Stimulated activated CD4-positive, alpha-beta T cell treated with anti-CD3 and anti-CD28 coated beads, Interleukin-12 subunit alpha, Interleukin-12 subunit beta, amount 100 ng/mL, for 48 hours (primary cell): ENCODE results near the gene SLC13A3.

Experiments used
- DNase-seq, 3 donors: peaks; one replicate each; pipeline ENCODE4 v3.0.0-alpha.2; 2020; ENCODE audit warnings: low read depth in 2 of 3, low spot score in 1 of 3

SLC13A3 gene

DNA sequence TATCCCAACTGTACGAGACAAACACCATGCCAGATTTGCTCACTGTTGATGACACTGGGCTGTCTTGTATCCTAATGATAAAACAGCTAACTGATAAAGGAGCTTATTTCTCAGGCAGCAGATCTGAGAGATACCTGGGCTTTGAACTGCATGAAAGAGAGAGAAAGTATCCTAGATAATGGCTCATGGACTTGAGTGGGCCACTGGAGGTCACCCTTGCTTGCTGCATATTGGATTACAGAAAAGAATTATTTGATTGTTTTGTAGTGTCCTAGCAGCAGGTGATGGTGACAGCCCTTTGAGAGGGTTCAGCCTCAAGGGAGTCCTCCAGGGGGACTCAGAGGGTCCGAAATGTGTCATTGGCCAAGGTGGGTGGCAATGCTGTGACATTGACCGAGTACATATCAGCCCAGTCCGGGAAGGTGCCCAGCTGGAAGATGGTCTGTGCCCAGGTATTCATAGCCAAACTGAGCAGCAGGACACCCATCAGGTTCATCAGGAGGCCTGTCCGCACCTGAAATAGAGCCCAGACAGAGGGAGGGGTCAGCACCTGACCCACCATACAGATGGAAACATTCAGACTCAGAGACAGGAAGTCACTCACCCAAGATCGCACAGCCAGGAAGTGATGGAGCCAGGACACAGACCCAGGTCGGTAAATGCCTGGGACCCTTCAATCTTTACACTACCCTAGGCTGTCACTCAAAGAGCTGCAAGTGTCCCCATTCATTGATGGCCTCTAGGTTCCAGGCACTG, 91.4 kb downstream of the SLC13A3 start:
- DNase-seq: no peak

DNA sequence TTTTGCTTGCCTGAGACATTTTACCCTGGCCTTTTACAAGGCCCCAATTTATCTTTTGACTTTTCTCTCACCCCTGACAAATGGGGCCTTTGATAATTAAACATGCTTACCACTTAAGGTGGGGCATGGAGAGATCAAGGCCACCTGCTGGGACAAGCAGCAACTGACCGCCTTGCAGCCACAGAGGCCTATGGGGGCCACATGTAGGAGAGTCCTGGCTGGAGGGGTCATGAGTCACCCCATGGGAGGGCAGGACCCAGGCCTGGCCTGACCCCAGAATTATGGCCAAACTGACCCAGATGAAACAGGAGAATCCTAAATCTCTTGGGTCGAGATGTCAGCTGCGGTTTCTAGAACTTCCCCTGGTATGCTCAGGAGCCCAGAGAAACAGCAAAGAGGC, 92.3 kb downstream of the SLC13A3 start:
- DNase-seq: no peak

DNA sequence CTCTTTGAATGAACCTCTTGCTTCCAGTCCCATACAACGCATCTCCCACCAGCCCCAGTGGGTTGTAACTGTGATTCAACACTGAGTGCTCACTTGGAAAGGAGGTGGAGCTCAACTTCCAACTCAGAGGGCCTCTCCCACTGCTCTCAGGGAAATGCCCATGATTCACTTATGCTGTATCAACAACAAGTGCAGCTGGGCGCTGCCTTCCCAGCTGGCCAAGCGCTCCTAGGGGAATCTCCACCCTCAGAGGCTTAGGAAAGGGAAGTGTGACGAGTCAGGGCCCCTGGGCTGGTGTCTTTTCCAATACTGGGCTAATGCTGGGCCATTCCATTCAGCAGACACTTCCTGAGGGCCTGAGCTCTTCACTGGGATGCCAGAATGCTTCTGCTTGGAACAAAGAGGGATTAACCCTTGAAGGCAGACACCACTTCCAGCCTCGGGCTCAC, 92.7 kb downstream of the SLC13A3 start:
- peak; percentile 54 to 67 (median 56) for DNase-seq

DNA sequence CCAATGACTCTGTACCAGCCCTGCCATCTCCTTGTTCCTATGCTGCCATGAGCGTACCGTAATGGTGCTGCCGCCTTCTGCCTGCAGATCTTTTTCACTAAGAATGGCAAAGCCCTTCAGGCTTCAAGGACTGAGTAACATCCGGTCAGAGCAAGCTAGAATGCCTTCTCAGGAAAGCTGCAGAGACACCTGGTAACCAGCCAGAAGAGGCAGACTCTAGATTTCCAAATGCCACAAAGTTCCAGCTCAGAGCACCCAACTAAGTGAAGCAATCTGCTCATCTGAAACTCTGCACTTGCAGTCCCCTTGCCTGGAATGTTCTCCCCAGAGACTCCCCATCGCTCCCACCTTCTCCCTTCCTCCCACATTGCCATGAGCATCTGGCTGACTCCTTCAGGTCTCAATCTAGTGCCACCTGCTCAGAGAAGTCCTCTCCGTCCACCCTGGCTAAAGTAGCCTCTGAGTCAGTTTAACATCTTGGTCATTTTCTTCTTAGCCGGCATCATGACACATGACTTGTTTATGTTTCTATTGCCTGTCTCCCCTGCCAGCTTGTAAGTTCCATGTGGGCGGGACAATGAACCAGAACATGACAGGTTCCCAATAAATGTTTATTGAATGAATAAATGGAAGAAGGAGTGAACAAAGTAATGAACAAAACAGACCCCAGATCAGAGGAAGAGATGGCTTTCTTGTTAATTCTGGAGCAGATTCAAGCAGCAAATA, 93.9 kb downstream of the SLC13A3 start:
- DNase-seq: no peak

DNA sequence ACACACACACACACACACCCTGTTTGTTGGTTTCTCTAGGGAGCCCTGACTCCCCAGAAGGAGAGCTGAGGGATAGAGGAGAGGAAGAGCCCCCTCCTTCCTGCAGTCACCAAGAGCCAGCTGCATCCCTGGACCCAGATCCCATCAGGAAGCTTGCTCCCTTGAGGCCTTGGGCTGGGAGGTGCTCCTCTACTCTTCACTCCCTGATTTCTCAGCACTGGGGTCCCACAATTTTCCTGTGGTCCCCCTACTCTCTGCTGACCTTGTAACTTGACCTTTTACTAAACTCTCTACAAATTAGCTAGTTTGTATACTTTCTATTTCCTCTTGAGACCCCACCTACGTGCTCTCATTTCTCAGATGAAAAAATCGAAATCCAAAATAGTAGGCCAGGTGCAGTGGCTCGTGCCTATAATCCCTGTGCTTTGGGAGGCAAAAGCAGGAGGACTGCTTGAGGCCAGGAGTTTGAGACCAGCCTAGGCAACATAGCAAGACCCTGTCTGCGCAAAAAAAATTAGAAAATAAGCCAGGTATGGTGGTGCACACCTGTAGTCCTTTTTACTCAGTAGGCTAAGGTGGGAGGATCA, 95.8 kb downstream of the SLC13A3 start:
- DNase-seq: no peak

DNA sequence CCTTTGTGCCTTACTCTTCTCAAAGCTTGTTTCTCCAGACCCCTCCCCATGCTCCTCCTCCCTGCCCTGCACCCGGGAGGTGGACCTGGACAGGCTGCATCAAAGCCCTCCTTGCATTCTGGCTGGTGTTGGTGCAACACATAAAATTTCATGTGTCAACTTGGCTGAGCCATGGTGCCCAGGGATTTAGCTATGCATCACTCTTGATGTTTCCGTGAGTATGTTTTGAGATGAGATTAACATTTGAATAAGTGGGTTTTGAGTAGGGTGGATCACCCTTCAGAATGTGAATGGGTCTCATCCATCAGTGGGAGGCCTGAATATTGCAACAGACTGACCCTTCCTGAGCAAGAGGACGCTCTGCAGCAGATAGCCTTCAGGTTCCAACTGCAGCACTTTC, 96.4 kb downstream of the SLC13A3 start:
- DNase-seq: no peak

DNA sequence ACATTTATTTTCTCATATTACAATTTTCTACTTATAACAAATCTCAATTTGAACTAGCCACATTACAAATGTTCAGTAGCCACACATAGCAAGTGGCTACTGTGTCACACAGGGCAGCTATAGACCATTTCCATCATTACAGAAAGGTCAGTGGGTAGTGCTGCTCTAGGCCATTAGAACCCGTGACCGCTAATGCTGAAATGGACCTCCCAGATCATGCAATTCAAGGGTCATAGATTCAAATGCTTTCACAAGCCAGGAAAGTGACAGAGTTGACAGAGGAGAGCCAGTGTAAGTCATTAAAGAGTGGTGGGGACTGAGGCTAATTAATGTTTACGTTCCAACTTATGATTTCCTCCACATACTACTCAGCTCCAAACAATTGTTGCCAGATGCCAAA, 97.3 kb downstream of the SLC13A3 start:
- DNase-seq: no peak

DNA sequence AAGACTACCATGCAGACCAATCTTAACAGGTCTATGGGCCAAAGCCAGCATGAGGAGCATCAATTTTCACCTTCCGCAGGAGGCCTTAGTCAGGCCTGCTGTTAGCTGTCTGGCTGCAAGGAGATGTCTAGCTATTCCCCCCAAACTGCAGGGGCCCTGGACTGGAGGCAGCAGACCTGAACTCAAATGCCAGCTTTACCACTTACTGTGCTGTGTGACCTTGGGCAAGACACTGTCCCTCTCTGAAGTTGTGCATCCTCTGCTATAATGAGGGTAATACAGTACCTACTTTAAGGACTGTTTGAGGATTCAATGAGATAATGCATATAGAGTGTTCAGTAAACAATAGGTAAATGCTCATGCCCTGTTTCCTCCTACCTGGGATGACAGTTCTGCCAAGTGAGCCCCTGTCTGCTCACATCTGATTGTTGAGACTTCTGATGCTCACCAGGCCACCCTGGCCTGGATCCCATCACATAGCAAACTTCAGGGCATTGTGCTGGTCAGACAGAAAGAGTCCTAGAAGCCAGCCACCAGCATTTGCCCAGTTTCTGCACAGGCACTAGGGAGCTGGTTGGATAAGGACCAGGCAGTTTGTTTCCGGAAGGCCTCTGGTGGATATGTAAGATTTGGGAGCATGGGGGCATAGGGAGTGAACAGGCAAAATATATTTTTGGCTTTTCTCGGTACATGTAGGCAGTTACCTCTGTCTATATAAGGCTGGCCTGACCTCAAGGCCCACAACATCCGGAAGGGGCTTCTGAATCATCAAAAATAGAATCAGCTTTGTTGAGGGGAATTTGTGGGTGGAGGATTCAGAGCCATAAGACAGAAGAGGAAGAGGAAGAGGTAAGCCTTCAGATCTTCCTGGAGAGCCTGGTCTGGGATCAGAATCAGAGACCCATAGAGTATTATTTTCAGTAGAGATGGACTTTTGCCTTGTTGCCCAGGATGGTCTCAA, 98.5 kb downstream of the SLC13A3 start:
- peak; percentile 34 to 42 (median 40) for DNase-seq

DNA sequence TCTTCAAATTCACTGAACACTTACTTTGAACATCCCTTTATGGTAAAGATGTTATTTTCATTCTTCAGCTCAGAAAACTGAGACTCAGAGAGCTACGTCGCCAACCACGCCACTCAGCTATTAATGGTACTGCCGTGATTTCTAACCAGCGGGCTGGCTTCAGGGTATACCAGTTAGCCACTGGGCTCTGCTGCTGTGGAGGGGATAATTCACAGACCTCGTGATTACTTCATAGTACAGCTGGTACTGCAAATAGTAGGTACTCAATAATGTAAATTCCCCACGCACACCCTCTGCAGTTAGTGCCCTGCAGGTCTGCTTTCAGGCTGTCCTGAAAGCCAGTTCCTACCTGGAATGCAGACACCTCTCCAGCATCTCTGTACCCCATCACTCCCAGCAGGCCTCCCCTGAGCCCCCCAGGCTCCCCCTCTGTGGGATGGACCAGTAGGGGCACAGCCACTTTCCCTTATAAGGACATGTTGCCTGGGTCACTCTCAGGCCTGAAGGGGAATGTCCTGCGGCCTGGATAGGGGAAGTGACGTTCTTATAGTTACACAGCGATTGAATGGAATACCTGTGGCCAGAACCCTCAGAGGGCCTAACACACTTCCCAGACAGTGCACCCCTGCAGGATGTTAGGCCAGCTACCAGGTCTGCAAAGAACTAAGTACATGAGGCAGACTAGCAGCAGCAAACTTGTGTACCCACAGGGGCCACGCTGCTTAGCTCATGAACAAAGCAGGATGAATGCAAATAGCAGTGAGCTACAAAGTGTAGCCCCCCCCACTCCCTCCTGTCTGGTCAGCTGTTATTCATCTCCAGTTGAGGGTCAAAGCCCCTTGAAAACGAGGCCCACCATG, 99.5 kb downstream of the SLC13A3 start:
- no peak for DNase-seq

DNA sequence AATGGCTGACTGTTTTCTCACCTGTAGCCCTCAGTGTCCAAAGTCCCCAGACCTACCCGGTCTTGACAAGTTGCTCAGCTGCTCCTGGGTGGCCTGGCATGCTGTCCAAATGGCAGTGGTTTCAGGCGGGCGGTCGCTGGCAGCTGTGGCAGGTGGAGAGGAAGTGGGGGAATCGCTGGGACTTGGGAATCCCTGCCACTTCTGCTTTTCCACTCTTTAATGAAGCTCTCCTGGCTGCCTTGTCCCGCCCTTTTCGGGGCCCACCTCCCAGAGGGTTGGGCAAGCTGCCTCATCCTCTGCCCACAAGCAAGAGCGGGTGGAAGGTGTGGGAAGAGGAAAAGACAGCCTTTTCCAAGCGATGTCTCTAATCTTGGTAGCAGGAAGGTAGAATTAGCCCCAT, 100.8 kb downstream of the SLC13A3 start, which contains the start of gene OCSTAMP:
Gene OCSTAMP (minus strand): TSS at position 194 of the 400 bp plus-strand sequence. CDS start 94 bp downstream, at position 100.
- no peak for DNase-seq

DNA sequence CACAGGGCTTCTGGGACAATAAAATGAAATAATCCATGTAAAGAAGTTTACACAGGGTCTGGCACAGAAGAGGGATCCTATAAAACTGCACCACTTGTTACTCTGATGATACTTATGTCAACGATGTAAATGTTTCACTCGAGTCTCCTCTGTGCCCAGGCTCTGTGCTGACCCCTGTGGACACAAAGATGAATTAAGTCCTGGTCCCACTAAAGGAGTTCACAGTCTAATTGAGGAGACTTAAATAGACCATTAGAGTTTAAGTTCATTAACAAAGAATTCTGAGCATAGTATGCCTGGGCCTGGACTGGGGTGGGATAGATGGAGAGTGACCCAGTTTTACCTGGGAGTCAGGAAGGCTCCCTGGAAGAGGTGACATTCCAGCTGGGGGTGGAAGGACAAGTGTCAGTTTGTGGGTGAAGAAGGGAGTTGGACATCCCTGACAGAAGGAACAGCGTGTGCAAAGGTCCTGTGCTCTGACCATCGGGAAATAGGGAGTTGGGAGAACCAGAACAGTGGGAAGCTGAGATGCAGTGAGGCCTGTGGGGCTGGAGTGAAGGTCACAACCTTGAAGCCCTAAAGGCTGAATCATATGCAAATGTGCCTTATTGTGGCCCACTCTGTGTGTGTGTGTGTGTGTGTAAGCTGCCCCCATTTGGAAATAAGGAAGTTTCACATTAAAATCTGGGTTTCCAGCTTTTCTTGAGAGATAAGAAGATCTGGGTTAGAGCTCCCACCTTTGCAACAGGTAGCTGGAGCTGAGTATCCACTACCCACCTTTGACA, 101.9 kb downstream of the SLC13A3 start:
- DNase-seq: no peak

DNA sequence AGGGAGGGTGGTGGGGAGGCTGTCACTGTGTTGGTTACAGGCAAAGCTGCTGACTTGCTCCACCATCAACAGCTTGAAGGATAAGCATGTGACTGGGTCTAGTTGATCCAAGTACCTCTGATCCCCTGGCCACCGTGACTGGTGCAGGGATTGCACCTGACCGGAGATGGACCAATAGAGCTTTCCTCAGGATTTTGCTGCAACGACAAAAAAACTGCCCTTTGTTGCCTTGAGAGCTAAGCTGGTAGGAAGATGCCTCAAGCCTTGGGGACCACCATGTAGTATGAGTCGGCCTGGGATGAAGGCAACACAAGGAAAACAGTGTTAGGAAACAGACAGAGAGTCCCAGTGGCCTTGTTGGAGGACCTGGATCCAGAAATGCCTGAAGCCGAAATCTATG, 102.6 kb downstream of the SLC13A3 start:
- no peak for DNase-seq

DNA sequence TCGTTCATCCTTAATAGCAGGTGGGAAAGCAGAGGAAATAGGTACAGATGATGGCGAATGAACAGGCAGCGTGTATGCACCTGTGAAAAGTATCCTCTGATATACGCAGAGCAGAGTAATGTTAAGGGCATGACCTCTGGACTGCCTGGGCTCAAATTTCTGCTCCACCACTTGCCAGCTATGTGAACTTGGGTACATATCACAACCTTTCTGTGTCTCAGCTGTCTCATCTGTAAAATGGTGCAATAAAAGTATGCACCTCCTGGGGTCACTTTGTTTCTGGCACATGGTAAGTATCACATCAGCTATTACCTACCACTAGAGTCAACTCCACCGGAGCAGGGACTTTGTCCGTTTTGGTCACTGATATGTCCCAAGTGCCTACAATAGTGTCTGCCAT, 103.3 kb downstream of the SLC13A3 start:
- DNase-seq: no peak

DNA sequence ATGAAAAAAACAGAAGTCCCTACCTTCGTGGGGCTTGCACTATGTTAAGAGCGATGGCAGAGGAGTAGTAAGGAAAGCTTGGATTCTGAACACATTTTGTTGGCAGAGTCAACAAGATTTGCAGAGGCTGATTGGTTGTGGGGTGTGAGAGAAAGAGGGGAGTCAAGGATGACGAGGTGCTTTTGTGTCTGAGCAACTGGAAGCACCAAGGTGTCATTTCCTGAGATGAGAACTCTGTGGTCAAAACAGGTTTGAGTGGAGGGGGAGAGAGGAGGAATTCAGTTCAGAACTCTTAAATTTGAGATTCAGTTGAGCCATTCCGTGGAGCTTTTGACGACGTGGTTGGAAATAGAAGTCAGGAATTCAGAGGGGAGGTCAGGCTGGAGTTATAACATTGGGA, 104.3 kb downstream of the SLC13A3 start:
- no peak for DNase-seq

DNA sequence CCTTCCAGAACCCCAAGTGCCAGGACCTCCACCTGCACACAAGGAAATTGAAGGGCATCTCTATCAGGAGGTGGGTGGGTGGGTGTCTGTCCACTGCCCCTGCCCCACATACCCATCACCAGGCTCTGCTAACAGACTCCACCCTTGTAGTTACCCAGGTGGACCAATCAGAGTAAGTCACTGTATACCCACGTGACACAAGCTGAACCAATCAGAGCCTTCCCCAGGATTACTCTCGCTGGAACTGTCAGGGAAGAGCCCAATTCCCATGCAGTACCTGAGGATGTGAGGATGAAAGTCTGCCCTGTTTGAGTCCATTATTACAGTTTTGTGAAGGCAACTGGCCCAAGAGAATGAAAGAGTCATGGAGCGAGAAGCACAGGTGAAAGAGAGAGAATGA, 105.0 kb downstream of the SLC13A3 start:
- DNase-seq: no peak

DNA sequence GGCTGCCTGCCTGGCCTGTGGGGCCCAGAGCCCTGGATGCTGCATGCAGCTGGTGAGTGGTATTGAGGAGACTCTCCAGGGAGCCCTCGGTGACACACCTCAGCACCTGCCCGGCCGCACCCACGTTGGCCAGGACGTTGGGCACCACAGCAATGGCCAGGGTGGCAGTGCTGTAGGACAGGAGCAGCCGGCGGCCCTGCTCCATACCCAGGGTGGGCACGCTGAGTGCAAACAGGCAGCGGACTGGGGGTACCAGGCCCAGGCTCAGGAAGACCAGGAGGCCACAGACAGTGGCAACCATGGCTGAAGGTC, 105.5 kb downstream of the SLC13A3 start:
- no peak for DNase-seq

DNA sequence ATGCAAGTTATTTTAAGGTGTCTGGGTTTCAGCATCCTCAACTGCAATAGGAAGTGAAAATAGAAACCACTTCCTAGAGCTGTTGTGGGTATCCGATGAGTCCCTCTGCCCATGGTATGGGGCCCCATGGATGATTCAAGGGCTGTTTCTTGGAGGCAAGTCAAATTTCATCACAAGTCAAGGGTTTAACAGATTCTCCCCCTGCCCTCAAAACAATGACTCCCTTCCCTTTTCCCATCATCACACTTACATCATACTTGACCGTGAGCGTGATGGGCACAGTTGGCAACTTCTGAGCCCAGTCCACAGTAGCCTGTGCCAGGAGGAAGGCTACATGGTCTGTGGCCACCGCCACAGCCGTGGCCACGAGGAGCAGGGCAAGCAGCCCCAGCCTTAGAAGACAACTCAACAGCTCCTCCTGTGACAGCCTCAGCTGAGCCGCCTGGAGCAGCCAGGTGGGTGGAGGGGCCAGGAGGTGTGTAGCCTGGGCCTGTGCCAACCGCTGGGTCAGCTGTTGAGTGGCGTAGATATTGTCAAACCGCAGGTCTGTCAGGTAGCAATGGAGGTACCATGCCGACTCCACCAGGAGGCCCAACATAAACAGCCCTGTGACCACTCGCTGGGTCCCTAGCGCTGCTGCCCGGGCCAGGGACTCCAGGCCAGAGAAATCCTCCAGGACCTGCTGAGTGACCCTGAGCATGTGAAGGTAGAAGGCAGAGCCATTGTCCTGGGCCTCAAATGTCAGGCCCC, 106.0 kb downstream of the SLC13A3 start:
- peak; percentile 33 to 54 (median 50) for DNase-seq

DNA sequence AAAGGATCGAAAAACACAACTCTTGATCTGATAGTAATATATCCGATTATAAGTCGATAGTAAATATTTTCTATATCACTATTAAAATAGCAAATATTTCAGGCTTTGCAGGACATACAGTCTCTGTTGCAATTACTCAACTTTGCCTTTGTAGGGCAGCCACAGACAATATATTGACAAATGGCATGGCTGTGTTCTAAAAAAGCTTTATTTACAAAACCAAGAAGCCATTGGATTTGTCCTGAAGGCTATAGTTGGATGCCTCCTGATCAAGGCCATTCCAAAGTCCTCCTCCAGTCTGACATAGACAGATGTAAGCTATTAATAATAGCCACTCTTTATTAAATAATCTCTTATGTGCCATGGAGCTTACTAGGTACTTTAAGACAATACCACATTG, 106.7 kb downstream of the SLC13A3 start:
- no peak for DNase-seq

DNA sequence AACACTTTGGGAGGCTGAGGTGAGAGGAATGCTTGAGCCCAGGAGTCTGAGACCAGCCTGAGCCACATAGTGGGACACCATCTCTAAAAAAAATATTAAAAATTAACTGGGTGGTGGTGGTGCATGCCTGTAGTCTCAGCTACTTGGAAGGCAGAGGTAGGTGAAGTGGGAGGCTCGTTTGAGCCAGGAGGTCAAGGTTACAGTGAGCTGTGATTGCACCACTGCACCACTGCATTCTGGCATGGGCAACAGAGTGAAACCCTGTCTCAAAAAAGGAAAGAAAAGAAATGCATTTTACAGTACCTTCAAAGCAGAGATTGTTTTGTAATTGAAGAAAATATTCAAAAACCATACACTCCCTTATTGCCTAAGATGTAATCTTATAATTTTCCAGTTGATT, 107.3 kb downstream of the SLC13A3 start:
- DNase-seq: no peak
